CD4-positive, alpha-beta T cell treated with Interferon alpha-2 for 1 hour (primary cell): Measurements from ENCODE around the gene CA10.

ENCODE experiments used
- DNase-seq, 2 donors: peaks; one replicate each; pipeline ENCODE4 v3.0.0-alpha.2; 2020 to 2022

The CA10 gene

DNA sequence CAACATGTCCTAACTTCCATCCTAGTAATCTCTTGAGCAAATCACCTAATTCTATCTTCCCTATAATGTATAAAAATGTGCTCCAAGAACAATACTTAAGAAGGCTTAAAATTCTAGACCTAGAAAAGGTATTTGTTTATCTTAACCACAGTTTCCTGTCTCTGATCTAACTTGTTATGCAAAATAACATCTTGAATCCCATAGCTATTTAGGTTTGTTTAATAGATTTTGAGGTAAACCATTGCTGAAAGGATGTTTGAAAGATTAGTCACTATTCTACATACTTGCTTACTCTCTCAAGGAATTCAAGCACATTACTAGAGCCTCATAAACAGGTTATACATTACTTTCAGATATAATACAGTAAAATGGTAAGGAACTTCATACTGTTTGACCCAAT is 13.0 kb downstream of the CA10 start:
- DNase-seq = no peak

DNA sequence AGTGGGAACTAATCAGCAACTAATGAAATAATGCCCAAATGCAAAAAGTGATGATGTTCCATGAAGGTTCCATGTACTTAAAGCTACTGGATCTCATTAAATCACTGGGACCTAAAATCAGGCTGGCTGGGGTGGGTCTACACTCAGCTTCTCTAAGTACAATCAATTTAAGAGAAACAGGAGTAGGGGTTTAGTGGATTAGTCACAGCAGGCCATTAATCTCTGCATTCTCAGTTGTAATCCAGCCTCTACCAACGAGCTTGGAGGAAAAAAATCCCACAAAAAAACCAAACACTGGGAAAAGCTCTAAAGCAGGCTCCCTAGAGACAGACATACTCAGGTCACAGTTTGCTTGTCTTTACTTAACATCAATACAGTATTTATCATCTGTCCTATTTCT is 15.0 kb downstream of the CA10 start:
- DNase-seq = no peak

DNA sequence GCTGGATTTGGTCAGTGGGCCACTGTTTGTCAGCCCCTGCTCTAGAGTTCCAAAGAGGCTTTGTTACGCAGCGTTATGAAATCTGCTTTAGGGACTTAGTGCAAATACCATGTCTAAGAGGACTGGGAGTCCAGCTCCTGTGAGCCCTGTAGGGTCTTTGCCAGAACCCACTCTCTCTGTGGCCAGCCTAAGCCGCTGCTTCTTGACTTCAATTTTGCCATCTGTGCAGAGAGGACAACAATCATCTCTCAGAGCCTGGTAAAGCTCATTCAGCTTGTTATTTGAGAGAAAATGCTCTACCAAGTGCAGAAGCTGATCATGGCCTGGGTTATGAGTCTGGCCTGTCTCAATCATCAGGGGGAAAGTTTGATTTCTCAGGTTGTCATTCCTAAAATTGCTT is 17.9 kb downstream of the CA10 start:
- no peak for DNase-seq

DNA sequence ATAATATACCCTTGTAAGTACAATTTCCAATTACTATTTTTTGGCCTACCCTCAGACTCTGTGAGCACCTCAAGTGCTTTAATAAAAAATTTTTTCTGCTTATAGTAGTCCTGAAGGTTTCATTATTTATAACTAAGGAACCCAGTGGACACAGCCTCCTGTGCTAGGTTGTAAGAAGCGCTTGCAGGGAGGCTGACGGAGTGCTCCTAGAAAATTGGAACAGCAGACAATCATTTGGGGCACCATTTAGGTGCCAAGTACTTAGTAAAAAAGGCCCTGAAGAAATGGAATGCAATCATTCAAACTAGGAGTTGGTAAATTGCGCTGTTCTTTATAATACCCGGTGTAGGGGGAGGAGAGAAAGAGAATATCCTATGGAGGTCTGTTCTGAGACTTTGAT is 19.8 kb downstream of the CA10 start:
- no peak for DNase-seq

DNA sequence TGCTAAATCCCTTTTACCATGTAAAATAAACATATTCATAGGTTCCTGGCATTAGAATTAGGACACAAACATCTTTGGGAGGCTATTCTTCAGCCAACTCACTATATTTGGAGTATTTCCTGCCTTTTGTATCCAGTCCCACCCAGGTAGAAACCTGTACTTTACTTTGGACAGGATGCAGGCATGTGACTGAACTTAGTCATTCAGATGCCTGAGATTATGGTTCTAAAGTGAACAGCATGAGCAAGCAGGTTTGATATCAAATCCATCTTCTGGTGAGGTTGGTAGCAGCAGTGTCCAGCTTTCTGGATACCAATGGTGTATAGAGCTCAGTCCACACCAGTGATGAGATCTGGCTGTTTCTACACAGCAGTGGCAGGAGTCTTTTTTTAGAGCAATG is 20.2 kb downstream of the CA10 start:
- DNase-seq = no peak

DNA sequence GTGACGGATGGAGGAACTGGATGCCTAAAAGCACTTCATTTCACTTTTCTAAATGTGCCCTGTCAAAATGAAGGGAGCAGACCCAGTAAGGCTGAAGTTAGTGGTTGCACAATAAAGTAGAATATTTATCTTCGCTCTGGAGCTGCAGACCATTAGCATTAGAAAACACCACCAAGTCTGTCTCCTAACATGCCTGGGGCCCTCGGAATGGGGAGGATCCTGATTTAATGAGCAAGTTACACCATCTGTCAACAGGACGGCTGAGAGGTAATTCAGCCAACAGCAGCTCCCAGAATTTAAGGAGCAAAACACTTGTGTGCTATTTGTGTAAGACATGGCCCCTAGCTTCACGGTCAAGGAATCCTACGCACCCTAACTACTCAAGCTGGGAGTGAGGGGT is 22.3 kb downstream of the CA10 start:
- no peak for DNase-seq

DNA sequence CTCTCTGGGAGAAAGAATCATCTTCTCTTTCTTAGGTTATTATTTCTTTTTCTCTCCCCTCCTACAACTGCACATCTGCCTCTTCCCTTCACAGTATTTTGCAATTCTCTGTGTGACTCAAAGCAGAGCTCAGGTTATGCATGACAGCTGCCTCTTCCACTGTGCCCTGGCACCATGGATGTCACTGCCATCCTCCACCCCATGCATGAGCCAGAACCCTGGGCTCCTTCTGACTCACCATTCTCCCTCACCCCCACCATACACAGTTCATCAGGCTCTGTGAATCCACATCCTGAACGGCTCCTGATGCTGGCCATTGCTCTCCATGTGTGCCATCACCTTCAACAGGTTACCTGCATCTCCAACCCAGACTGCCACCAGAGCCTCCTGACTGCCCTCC is 23.9 kb downstream of the CA10 start:
- no peak for DNase-seq

DNA sequence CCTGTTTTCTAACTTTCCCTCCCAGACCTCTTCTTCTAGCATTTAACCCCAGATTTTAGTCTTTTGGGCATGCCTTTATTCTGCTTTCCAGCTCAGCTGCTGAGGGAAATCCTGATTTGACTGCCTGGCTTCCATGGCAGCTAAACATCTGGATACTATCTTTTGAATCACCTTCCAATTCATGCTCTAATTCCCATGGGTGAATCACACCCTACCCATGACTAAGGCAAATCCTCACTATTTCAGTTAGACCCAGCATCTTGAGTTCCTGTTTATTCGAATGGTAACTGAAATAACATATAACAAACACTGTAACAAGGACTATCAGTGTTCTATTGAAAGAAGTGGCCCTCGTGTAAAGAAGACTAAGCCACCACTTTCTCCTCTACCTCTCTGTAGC is 29.8 kb downstream of the CA10 start:
- DNase-seq = no peak

DNA sequence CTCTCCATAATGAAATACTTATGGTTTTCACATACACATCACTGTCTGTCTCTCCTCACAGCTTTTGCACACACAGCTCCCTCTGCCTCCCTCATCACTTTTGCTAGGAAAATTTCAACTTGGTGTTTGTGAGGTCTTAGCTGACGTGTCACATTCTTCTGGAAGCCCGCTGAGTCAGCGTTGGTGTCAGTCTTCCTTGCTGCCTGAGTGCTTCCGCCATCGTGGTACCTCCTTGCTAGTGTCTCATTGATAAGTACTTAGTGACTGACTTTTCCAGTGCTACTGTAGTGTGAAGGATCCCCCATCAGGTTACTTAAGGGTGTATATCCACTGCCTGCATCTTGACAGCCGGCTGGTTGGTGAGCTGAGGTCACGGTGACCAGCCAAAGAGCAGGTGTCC is 33.5 kb downstream of the CA10 start:
- DNase-seq = no peak

DNA sequence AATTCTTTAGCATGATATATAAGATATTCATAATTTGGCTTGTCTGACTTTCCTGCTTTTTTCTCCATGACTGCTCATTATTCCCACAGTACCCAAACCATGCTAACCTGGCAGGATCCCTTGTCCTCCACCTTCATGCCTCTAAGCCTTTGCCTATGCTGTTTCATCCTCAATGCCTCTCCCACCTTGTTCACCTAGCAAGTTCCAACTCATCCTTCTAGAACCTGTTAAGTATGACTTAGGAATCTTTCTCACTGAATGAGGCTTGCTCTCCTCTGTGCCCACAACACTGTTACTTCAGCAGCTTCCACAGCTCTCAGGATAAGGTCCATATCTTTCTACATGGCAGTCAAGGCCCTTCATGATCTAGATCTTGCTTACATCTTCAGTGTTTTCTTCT is 34.0 kb downstream of the CA10 start:
- DNase-seq = no peak

DNA sequence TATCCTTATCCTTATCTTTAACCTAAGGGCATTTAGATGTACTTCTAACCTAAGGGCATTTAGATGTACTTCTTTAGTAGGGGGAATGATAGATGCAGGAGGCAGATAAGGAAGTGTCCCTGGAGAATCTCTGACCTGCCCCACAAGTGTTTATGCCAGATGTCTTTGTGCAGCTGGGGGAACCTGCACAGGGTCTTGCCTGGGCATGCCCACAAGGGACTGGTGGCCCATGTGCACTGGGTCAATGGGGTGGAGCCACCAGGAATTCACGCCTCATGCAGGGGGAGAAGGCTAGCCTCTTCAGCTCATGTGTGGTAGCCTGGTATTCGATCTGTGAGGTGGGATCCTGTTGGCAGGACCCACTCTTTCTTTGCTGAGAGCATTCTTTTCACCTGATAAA is 38.0 kb downstream of the CA10 start:
- DNase-seq = no peak

DNA sequence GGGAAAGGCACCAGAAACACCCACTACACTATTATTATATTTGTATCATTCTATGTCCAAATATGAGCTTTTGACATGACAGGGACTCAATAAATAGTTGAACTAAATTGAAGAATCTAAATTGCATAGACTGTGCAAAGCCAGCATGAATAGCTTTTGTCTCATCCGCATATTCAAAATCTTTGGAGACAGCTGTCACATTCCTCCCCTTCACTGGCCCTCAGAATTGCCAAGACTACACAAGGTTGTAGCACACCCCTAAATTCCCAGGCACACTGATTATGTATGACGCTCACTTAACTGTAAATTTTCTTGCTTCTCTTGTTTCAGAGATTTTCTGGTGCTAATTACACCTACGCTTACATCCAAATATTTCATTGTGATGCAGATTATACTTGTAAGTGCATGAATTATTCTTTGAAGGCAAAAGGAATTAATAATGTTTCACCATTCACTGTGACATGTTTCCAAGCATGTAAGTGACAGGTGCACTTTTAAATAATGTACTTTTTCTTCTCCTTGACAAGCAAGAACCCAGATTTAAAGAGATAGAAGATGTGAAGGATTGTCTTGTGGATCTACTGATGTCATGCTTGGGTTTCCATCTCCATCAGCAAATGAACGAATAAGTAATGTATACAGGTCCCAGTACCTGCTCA is 47.5 kb downstream of the CA10 start:
- no peak for DNase-seq

DNA sequence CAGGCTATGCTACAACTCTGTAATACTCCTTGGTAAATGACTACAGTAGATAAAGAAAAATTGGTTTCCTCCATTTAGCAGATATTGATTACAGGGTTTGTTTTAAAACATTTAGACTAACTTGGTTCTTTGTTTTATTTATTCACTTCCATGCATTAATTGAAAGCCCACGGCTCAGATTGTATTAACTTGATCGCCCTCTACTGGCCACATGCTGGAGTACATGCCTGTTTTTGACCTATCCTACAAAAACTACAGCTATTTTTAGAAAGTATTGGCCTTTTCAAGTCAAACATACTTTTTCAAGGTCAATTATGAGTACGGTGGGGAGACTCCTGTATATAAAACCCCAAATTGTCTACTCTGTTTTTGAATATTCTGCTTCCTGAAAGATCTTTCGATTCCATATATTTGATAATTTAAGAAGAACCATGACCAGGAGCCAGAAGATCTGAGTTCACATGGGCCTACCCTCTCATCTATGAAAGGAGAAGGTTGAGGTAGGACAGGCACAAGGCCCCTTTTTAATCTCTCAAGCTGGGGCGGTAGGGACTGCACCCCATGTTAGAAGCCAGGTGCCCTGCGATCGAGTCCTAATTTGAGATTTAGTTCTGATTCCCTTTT is 51.8 kb downstream of the CA10 start:
- peak in 1 of 2 donors; percentile 28 for DNase-seq

DNA sequence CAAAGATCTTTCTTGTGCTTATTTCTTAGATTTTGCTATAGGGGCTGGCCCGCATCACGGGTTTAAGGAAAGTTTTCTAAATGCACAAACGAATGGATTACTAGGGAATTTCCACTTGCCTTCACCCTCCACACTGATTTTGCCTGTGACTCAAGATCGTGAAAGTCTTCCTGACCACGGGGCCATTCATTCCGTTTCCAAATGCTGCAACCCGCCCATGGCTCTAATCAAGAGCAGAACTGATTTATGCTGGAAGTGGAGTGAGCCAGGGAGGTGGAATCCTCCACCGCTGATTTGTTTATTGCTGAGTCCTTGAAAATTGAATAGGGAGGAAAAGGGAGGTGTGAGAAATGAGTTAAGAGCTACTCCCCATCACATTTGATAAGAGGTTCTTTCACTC is 52.4 kb downstream of the CA10 start:
- DNase-seq = no peak

DNA sequence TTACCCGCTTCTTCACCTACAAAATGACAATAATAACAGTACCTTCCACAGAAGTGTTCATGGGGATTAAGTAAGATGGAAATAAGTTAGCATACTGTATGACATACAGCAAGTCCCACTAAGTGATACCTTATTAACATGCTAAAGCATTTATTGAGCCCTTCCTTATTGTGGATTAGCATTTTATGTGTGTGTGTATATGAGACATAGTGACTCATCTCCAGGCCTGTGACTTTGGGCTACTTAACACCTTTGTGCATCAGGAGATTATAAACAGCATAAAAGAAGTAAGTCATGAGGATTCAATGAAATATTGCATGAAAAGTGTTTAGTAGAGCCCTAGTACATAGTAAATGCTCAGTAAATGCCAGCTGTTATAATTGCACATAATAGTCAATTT is 52.9 kb downstream of the CA10 start:
- DNase-seq = no peak

DNA sequence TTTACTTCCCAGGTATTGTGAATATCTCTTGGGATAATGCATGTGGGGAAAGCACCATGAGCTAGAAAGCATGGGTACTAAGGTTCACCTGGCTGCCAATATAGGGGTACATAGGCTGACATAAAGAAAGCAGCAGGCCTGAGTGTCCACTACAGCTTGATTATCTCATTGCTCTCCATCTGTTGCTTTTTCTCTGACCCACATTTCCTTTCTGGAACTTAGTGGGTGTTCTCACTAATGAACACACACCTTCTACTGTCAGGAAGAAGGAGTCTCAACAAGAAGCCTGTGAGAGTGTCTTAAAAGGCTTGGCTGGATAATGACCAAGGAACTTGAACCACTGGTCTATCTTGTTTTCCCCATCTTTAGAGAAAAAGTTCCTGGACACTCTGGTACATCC is 62.5 kb downstream of the CA10 start:
- DNase-seq = no peak

DNA sequence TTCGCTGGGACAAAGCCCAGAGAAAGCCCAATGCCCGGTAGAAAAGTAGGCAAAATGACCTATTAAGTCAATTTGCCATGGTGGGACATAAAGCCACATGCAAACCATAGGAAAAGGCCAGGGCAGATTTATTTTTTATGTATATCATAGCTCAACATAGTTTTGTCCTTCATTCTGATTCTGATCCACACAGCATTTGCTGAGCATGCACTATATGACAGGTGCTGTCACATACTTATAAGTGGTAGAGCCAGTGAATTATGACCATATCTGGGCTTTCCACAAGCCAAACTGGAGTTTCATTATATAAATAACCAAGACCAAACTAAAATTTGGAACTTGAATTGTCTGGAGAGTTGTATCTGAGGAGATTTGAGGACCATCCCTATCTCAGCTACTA is 74.3 kb downstream of the CA10 start:
- no peak for DNase-seq

DNA sequence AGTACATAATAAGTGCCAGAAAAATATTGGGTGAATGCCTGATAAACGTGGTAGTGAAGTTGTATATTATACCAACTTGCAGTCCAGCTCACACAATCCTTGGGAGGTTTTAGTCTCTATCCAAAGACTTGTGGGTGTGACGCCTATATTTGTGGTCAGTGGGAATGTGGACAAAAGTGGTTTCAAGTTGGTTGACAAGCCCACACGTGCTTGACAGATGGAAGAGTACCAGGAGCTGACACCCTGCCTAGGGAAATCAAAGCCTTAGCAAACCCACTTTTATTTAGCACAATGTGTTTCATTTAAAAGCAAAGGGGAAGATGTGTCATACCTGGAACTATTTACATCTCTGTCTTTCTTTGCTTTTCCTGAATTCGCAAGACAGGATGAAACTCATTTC is 79.0 kb downstream of the CA10 start:
- DNase-seq = no peak

DNA sequence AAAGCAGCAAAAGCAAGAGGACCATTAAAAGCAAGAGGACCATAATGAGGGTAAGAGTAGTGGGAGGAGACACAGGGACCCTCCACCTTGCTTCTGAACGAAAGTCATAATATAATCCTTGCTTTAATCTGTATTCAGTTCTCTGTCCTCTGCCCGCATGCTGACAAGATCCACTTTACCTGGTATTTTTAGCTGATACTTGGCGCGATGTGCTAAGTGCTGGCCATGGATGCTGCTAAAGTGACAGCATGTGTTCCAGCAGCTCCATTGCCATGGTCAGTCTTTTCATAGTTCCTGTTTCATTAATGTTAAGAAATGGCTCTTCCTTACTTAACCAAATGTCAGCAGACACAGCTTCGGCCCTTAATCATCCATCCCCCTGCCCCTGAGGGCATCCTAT is 86.8 kb downstream of the CA10 start:
- no peak for DNase-seq

DNA sequence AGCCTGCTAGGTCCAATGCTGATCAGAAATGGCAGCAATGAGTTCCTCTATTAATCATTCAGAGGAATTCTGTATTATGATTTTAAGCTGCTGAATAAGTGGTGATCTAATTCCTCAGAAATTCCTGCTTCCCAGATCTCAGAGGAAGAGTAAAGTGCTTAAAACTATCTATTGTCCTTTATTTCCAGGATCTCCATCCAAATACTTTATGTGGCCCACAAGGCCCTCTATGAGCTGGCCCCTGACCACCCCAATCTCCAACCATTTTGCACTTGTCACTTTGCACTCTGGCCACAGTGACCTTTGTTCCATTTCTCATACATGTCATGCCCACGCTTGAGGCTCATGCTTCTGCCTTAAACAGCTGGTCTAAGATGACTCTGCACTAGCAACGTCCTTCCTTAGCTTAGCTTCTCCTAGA is 93.7 kb downstream of the CA10 start:
- DNase-seq = no peak

DNA sequence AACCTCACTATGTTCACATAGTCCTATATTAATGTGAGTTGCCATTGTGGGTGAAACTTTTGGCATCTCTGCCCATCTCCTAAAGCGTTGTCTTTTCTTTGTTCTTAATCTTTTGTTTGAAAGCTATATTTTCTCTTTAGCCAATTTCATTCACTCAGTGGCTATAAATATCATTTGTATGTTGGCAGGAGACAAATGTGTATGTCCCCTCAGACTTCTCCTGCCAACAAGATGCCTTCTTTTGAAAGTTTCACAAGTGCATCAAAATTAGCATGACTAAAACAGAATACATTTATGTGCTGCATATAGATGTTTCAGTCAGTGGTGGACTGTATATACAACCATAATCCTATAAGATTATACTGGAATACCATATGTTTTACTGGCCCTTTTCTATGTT is 109.0 kb downstream of the CA10 start:
- DNase-seq = no peak

DNA sequence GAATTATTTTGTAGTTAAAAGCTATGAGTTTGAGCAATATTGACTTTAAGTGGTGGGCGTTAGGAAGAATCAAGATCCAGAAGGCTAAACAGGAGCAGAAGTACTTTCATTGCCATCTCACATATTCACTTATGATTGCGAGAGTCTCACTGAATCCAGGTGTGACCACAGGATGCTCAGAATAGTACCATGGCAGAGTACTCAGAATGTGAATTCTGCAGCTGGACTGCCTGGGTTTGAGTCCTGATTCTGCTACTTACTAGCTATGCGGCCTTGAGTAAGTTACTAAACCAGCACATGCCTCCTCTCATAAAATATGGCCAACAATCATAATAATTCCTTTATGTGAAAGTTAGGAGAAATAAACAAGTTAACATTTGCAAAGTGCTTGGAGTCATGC is 109.5 kb downstream of the CA10 start:
- DNase-seq = no peak

DNA sequence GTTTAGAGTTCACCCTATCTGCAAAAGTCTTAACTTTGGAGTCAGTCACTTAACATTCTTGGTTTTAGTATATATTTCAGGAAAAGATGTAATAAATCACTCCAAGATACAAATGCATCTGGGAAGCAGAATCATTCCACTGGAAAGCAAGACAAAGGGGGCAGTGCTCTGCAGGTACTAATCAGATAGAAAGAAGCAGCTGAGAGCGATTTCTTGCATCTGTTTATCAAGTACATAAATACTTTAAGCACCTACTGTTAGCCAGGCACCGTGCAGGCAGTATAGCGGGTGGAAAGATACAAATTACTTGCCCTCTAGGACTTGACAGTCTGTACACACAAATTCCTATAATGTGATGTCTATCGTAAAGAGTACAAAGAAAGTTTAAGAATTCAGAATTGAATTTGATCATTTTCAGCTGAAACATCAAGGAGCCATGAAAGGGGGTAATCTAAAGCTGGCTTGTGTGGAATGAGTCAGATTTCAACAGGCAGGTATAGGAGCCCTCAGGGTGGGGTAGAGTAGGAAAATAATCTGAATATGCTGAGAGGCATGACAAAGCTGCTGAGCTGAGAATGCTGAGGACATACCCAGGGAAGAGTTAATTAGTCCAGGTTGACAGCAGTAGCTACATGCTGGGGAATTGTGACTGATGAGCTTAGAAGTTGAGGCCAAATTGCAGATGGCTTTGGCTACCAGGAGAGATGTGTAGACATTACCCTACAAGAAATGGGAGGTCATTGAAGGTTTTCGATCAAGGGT is 110.2 kb downstream of the CA10 start:
- no peak for DNase-seq

DNA sequence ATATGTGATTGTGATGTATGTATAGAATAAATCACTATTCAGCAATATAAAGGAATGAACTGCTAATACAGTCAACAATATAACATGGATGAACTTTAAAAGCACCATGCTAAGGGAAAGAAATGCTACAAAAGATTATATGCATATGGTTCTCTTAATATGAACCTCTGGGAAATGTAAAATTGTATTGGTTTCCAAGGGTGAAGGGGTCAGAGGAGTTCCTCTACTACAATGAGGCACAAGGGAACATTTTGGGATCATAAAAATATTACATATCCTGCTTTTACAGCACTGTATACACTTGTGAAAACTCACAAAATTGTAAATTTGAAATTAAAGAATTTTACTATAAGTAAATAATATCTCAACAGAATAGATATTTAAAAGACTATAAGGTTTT is 111.4 kb downstream of the CA10 start:
- DNase-seq = no peak
